Dendritic cell treated with granulocyte-macrophage colony-stimulating factor and Interleukin-4, amounts not matched to agents 40 ng/mL and 50 ng/mL, for 4 days (primary cell): ENCODE measurements around the gene DPPA4.

Experiments
- H3K27ac Mint-ChIP-seq: one replicate; pipeline ENCODE4 v1.8.0; 2022; ENCODE audit warnings: mild to moderate bottlenecking, mixed read lengths
- H3K27me3 Mint-ChIP-seq: one replicate; pipeline ENCODE4 v1.8.0; 2022; ENCODE audit warnings: mild to moderate bottlenecking, mixed read lengths
- H3K36me3 Mint-ChIP-seq: one replicate; pipeline ENCODE4 v1.8.0; 2022; ENCODE audit warnings: low read depth, mixed read lengths
- H3K4me1 Mint-ChIP-seq: one replicate; pipeline ENCODE4 v1.8.0; 2022; ENCODE audit warnings: low read depth, mixed read lengths
- H3K4me3 Mint-ChIP-seq: one replicate; pipeline ENCODE4 v1.8.0; 2022; ENCODE audit warnings: mild to moderate bottlenecking, moderate library complexity, mixed read lengths
- H3K9me3 Mint-ChIP-seq: one replicate; pipeline ENCODE4 v1.8.0; 2022; ENCODE audit warnings: mixed read lengths
- intact Hi-C: fragments of 100-400 bp; cut with micrococcal nuclease; formaldehyde crosslinking; loops from one replicate; pipeline ENCODE4 v1.15.0; 2022

The DPPA4 gene

GRCh38 chr3:109325109-109325508 is 12.2 kb downstream of the DPPA4 start:
- Mint-ChIP-seq H3K36me3 (no peaks in the 10 kb centered on the region), H3K27me3 (no peaks in the 10 kb centered on the region), H3K4me1 (no peaks in the 10 kb centered on the region), H3K9me3 (no peaks in the 10 kb centered on the region), H3K27ac (no peak overlapping the region), H3K4me3 (no peak overlapping the region)
- intact Hi-C loops = no loop called here

- Mint-ChIP-seq H3K9me3 (no peaks in the 10 kb centered on the region), H3K27ac (no peak within 1 kb of the TSS), H3K4me3 (no peak within 1 kb of the TSS), H3K36me3 (no peaks in the 10 kb centered on the region), H3K4me1 (no peaks in the 10 kb centered on the region), H3K27me3 (no peaks in the 10 kb centered on the region)
- intact Hi-C loops = no loop called here
Observed at GRCh38 chr3:109316162-109316730, 21.1 kb downstream of the DPPA4 start, which contains the start of gene DPPA2. TSS of gene DPPA2 (minus strand) at chr3:109316517. CDS start at chr3:109314542, 1,975 bp downstream.

- no peaks in the 10 kb centered on the region for H3K27me3 Mint-ChIP-seq
- intact Hi-C loops = no loop called here
- no peak overlapping the region for H3K27ac Mint-ChIP-seq
- no peaks in the 10 kb centered on the region for H3K4me1 Mint-ChIP-seq
- H3K4me3 Mint-ChIP-seq = no peak overlapping the region
- H3K9me3 Mint-ChIP-seq = no peaks in the 10 kb centered on the region
- no peaks in the 10 kb centered on the region for H3K36me3 Mint-ChIP-seq
Observed at GRCh38 chr3:109313061-109313460, 24.3 kb downstream of the DPPA4 start.

GRCh38 chr3:109297496-109297895 is 39.9 kb downstream of the DPPA4 start:
- Mint-ChIP-seq H3K36me3 (no peaks in the 10 kb centered on the region), H3K27me3 (no peaks in the 10 kb centered on the region), H3K4me3 (no peak overlapping the region), H3K4me1 (no peaks in the 10 kb centered on the region), H3K27ac (no peak overlapping the region), H3K9me3 (no peaks in the 10 kb centered on the region)
- intact Hi-C loops = no loop called here

GRCh38 chr3:109284071-109284470 is 53.3 kb downstream of the DPPA4 start:
- intact Hi-C loops = no loop called here
- Mint-ChIP-seq H3K4me3 (no peak overlapping the region), H3K36me3 (no peaks in the 10 kb centered on the region), H3K27ac (no peak overlapping the region), H3K4me1 (no peaks in the 10 kb centered on the region), H3K27me3 (no peaks in the 10 kb centered on the region), H3K9me3 (no peaks in the 10 kb centered on the region)

GRCh38 chr3:109278546-109278945 is 58.8 kb downstream of the DPPA4 start:
- H3K27ac Mint-ChIP-seq = no peak overlapping the region
- no peaks in the 10 kb centered on the region for H3K27me3 Mint-ChIP-seq
- intact Hi-C loops = no loop called here
- H3K4me1 Mint-ChIP-seq = no peaks in the 10 kb centered on the region
- H3K36me3 Mint-ChIP-seq = no peaks in the 10 kb centered on the region
- H3K4me3 Mint-ChIP-seq = no peak overlapping the region
- no peaks in the 10 kb centered on the region for H3K9me3 Mint-ChIP-seq

GRCh38 chr3:109278141-109278540 is 59.2 kb downstream of the DPPA4 start:
- Mint-ChIP-seq H3K36me3 (no peaks in the 10 kb centered on the region), H3K27ac (no peak overlapping the region), H3K9me3 (no peaks in the 10 kb centered on the region), H3K4me1 (no peaks in the 10 kb centered on the region), H3K27me3 (no peaks in the 10 kb centered on the region), H3K4me3 (no peak overlapping the region)
- intact Hi-C loops = no loop called here
